PC-3 (cell line): Measurements from ENCODE around the gene STK39. TPM values are rescaled to one million over a fixed set of nuclear protein-coding genes. Genes with fewer than 3 reads are reported as not detected.

ENCODE experiments used
- ATAC-seq: fragments of 200-7000 bp; cut with Tn5 transposase; 2 replicates; pipeline ENCODE4 v1.9.1; 2020; ENCODE audit warnings: mild to moderate bottlenecking, moderate library complexity
- BruUV-seq: library from RNA; stranded (reverse); fragments of 400-500 nt; replicated peaks from 2 replicates; lab custom pipeline; 2021; lab: Mats Ljungman, UMichigan
- CTCF ChIA-PET: fragments of 300-600 bp; sonication (Branson Sonifier 250); formaldehyde crosslinking; loops from one replicate; lab custom pipeline; 2022; ENCODE audit warnings: antibody characterized with exemption; lab: Charles Lee
- POLR2A ChIA-PET: fragments of 300-600 bp; sonication (Branson Sonifier 250); formaldehyde crosslinking; loops from one replicate; lab custom pipeline; 2022; ENCODE audit warnings: antibody characterized with exemption; ENCODE audit not compliant: unreplicated experiment; lab: Charles Lee
- DNase-seq: peaks from one replicate; pipeline ENCODE4 v3.0.0-alpha.2; 2015
- H2AFZ ChIP-seq: fragments of 300-600 bp; sonication (generic); 2 replicates; pipeline ENCODE4 v1.6.0; 2016; ENCODE audit warnings: antibody characterized with exemption, low read length
- H3F3A ChIP-seq: fragments of 300-600 bp; sonication (generic); one replicate; pipeline ENCODE4 v1.6.0; 2017; ENCODE audit warnings: antibody characterized with exemption, low read length, control low read depth, mild to moderate bottlenecking; ENCODE audit not compliant: unreplicated experiment
- H3K27ac ChIP-seq: fragments of 300-600 bp; sonication (generic); 2 replicates; pipeline ENCODE4 v1.5.1; 2016; ENCODE audit warnings: mild to moderate bottlenecking, low read length
- H3K27me3 ChIP-seq: fragments of 300-600 bp; sonication (generic); 2 replicates; pipeline ENCODE4 v1.6.1; 2016; ENCODE audit warnings: low read length, mixed read lengths
- H3K36me3 ChIP-seq: fragments of 300-600 bp; sonication (generic); 2 replicates; pipeline ENCODE4 v1.6.1; 2016; ENCODE audit warnings: low read depth, mixed run types, low read length, mixed read lengths
- H3K4me1 ChIP-seq: fragments of 300-600 bp; sonication (generic); 2 replicates; pipeline ENCODE4 v1.5.1; 2016; ENCODE audit warnings: low read length; ENCODE audit not compliant: insufficient read depth
- H3K4me2 ChIP-seq: fragments of 300-600 bp; sonication (generic); 2 replicates; pipeline ENCODE4 v1.6.0; 2016; ENCODE audit warnings: low read length
- H3K4me3 ChIP-seq: fragments of 300-600 bp; sonication (generic); 2 replicates; pipeline ENCODE4 v1.5.1; 2016; ENCODE audit warnings: mild to moderate bottlenecking, low read length, mixed read lengths
- H3K79me2 ChIP-seq: fragments of 300-600 bp; sonication (generic); 2 replicates; pipeline ENCODE4 v1.6.1; 2017; ENCODE audit warnings: low read length, mixed read lengths
- H3K9ac ChIP-seq: fragments of 300-600 bp; sonication (generic); 2 replicates; pipeline ENCODE4 v1.6.0; 2016; ENCODE audit warnings: mild to moderate bottlenecking, low read length
- H3K9me2 ChIP-seq: fragments of 300-600 bp; sonication (generic); replicated peaks from 2 replicates; pipeline ENCODE4 v1.6.1; 2016; ENCODE audit warnings: mixed run types, low read length, mixed read lengths
- H3K9me3 ChIP-seq: fragments of 300-600 bp; sonication (generic); 2 replicates; pipeline ENCODE4 v1.6.1; 2016; ENCODE audit warnings: low read length, mixed read lengths
- H4K20me1 ChIP-seq: fragments of 300-600 bp; sonication (generic); 2 replicates; pipeline ENCODE4 v1.6.1; 2016; ENCODE audit warnings: low read length, mixed read lengths
- EZH2 ChIP-seq: fragments of 300-600 bp; sonication (generic); IDR thresholded peaks from one replicate; pipeline ENCODE4 v1.6.1; 2017; ENCODE audit warnings: antibody characterized with exemption, mild to moderate bottlenecking, low read length; ENCODE audit not compliant: unreplicated experiment
- EZH2phosphoT487 ChIP-seq: fragments of 300-600 bp; sonication (generic); IDR thresholded peaks from 2 replicates; pipeline ENCODE4 v1.6.1; 2018; ENCODE audit warnings: mild to moderate bottlenecking, antibody characterized with exemption, low read length, borderline replicate concordance
- intact Hi-C: fragments of 100-400 bp; cut with micrococcal nuclease; formaldehyde crosslinking; loops from 2 replicates; pipeline ENCODE4 v1.9.0; 2023
- total RNA-seq: library from RNA; depleted of rRNA; stranded (reverse); fragments of >200 nt; gene quantifications from 2 replicates; pipeline ENCODE4 v1.2.3, GENCODE V29; 2014
- TF ChIP-seq, protein P1 (sequence below): fragments of 300-600 bp; sonication (generic); conservative IDR thresholded peaks from 2 replicates; pipeline ENCODE4 v1.5.1; 2017; ENCODE audit warnings: antibody characterized with exemption, low read depth, mild to moderate bottlenecking, low read length

Gene STK39
- total RNA-seq, 1 experiment from 2014 or later = 17.9 TPM

DNA sequence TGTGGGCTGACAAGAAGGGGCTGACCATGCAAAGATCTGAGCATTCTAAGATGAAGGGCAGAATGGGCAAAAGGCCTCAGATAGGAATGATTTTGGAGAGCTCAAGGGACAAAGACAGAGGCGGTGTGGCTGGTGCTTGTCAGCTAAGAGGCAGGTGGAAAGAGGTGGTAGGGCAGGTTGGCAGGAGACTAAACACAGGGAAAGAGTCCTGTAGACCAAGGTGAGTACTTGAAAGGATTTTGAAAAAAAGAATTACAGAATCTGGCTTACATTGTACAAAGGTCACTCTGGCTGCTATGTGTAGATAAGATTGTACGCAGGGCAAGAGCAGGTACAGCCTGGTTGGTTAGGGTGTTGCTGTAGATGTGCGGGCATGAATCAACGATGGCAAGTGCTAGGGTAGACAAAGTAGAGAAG, 50.6 kb downstream of the STK39 start:
- peaks cover 34% of the 10 kb centered on the region for H3K4me1 ChIP-seq
- no peak overlapping the region for H3K4me2 ChIP-seq

DNA sequence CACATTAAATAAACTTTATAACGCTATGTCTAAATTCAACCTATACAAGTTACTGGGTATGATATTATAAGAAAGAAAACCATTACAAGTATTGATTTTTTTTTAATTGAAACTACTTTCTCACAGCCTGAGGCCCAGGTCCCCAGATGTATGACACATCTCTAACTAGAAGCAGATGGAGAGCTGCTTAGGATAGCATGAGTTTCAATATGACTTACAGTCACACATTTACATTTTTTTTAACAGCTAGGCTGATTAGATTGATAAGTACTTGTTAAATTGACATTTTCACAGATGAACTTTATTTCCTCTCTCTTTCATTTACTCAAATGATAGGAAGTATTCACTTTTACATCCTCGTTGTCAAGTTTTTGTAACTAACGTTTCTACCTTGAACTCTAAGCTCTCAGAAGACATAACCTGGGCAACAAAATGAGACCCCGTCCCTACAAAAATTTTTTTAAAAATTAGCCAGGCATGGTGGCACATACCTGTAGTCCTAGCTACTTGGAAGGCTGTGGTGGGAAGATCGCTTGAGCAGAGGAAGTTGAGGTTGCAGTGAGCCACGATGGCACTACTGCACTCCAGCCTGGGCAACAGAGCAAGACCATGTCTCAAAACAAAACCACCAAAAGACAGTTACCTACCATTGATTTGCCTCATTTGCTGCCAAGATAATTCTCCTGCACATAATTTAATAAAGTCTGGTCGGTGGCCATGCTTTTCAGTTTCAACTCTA, 52.4 kb downstream of the STK39 start:
- H3K4me2 ChIP-seq = no peak overlapping the region
- H3K79me2 ChIP-seq = peaks cover 78% of the 10 kb centered on the region
- H4K20me1 ChIP-seq = no peaks in the 10 kb centered on the region
- H3K4me3 ChIP-seq = no peak overlapping the region
- H3K27me3 ChIP-seq = no peaks in the 10 kb centered on the region
- no peaks in the 10 kb centered on the region for H3K9me2 ChIP-seq
- no peak for TF ChIP-seq EZH2phosphoT487
- TF ChIP-seq EZH2 = no peak
- TF ChIP-seq, protein P1, sequence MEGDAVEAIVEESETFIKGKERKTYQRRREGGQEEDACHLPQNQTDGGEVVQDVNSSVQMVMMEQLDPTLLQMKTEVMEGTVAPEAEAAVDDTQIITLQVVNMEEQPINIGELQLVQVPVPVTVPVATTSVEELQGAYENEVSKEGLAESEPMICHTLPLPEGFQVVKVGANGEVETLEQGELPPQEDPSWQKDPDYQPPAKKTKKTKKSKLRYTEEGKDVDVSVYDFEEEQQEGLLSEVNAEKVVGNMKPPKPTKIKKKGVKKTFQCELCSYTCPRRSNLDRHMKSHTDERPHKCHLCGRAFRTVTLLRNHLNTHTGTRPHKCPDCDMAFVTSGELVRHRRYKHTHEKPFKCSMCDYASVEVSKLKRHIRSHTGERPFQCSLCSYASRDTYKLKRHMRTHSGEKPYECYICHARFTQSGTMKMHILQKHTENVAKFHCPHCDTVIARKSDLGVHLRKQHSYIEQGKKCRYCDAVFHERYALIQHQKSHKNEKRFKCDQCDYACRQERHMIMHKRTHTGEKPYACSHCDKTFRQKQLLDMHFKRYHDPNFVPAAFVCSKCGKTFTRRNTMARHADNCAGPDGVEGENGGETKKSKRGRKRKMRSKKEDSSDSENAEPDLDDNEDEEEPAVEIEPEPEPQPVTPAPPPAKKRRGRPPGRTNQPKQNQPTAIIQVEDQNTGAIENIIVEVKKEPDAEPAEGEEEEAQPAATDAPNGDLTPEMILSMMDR = no peak
- no peak for DNase-seq
- peaks cover 50% of the 10 kb centered on the region for H3K4me1 ChIP-seq
- H3K9ac ChIP-seq = no peak overlapping the region
- ATAC-seq = no peak
- POLR2A ChIA-PET = no interaction called here
- H3K9me3 ChIP-seq = no peaks in the 10 kb centered on the region
- no peaks in the 10 kb centered on the region for H3K36me3 ChIP-seq
- peaks cover 5% of the 10 kb centered on the region for H3F3A ChIP-seq
- no TSS peak for BruUV-seq
- H2AFZ ChIP-seq = no peak overlapping the region
- no peak overlapping the region for H3K27ac ChIP-seq
- CTCF ChIA-PET = no interaction called here
- intact Hi-C loops = loop anchor here (5.0 kb wide), 3 partner anchors 38 to 58 kb away; partner anchors contain the start of gene STK39

More for the DNA sequence above, 50.6 kb downstream of the STK39 start:
- Histone ChIP-seq H3K9me3 (no peaks in the 10 kb centered on the region), H3F3A (peaks cover 5% of the 10 kb centered on the region), H3K79me2 (peaks cover 76% of the 10 kb centered on the region), H3K4me3 (no peak overlapping the region), H3K27me3 (no peaks in the 10 kb centered on the region), H3K9ac (no peak overlapping the region), H3K27ac (no peak overlapping the region), H2AFZ (no peak overlapping the region), H3K9me2 (no peaks in the 10 kb centered on the region), H3K36me3 (no peaks in the 10 kb centered on the region), H4K20me1 (no peaks in the 10 kb centered on the region)
- BruUV-seq = no TSS peak
- TF ChIP-seq EZH2phosphoT487 (no peak), EZH2 (no peak)
- TF ChIP-seq, protein P1 = no peak
- CTCF ChIA-PET = interaction anchor here (0.5 kb wide), 1 partner anchor 934 kb away, joined by 3 read pairs; no protein-coding TSS in a partner anchor
- intact Hi-C loops = no loop called here
- DNase-seq (no peak), ATAC-seq (no peak)
- POLR2A ChIA-PET = no interaction called here
